GM12891 (cell line): Measurements from ENCODE around the gene S100Z.
"Not testable (repeated sequence)": the region's sequence is repeated elsewhere in the genome, so short reads cannot be mapped to it uniquely, and the experiment has no call there.

ENCODE experiments used
- DNase-seq: peaks from one replicate; pipeline ENCODE4 v3.0.0; 2011; ENCODE audit warnings: low spot score; ENCODE audit not compliant: insufficient read length
- FAIRE-seq: peaks from 2 replicates; lab custom pipeline; 2011; peaks lifted over from hg19 to GRCh38; lab: Jason Lieb, UNC
- PAX5 ChIP-seq: IDR thresholded peaks from 2 replicates; pipeline ENCODE4 v1.6.1; 2011; ENCODE audit warnings: low read length, moderate library complexity, mild to moderate bottlenecking; ENCODE audit not compliant: insufficient read depth, severe bottlenecking
- POLR2A ChIP-seq: IDR thresholded peaks from 2 replicates; pipeline ENCODE4 v1.6.1; 2011; ENCODE audit warnings: low read depth, low read length, control low read depth
- POLR2AphosphoS5 ChIP-seq: IDR thresholded peaks from 2 replicates; pipeline ENCODE4 v1.6.1; 2011; ENCODE audit warnings: low read depth, low read length, control low read depth
- POU2F2 ChIP-seq: IDR thresholded peaks from 2 replicates; pipeline ENCODE4 v1.6.1; 2011; ENCODE audit warnings: low read depth, mild to moderate bottlenecking, control low read depth, low read length, moderate library complexity
- SPI1 ChIP-seq: IDR thresholded peaks from 2 replicates; pipeline ENCODE4 v1.6.1; 2011; ENCODE audit warnings: low read depth, low read length, control low read depth
- TAF1 ChIP-seq: IDR thresholded peaks from 2 replicates; pipeline ENCODE4 v1.6.1; 2011; ENCODE audit warnings: low read depth, low read length, control low read depth

Gene S100Z

GRCh38 chr5:76831110-76831452 lies 18.7 kb upstream of the S100Z start:
- TF ChIP-seq POLR2A (no peak), POU2F2 (0 out of 2 replicates have a peak, but pooled peaks have one; percentile 45), PAX5 (no peak)
- DNase-seq (no peak), FAIRE-seq (no peak)

- TF ChIP-seq TAF1 (no peak), POLR2A (no peak), POLR2AphosphoS5 (no peak), SPI1 (no peak), PAX5 (no peak), POU2F2 (no peak)
- DNase-seq: no peak
- no peak for FAIRE-seq
These were observed 13.6 kb upstream of the S100Z start for GRCh38 chr5:76836181-76836580.

GRCh38 chr5:76836585-76836984 lies 13.2 kb upstream of the S100Z start:
- no peak for FAIRE-seq
- DNase-seq: no peak
- TF ChIP-seq PAX5 (no peak), POLR2A (no peak), SPI1 (no peak), POU2F2 (no peak), POLR2AphosphoS5 (no peak), TAF1 (no peak)

DNA sequence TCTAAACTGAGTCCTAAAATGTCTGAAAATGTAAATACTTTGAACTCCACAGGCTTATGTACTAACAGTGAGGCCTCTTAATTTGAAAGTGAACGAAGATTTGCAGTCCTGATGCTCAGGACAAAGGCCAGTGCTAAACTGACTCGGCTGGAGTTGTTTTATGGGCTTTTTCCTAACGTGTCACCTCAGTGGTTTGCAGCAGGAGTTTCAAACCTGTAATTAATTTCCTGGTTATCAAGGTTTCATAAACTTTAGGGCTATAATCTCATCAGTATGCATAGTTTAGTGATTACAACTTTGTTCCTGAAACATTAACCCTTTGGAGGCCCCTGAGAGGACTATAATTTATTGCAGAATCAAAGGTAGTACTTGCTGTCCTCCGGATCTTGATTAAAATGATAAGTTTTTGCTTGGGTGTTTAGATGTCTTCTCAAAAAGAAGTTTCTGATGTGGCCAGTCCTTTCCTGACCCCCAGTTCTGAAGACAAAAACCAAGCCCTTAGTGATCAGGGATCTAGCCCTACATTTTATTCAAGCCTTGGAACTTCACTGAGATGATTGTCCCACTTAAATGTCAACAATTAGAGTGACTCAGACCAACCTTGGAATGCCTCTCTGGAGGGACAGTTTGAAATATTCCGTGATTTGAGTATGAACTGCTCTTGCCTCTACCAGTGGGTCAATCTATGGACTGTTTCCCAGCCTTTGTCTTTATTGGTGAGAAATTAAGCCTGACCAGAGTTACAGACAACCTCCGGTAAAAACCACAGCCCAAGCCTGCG lies 11.1 kb upstream of the S100Z start:
- FAIRE-seq (no peak), DNase-seq (no peak)
- TF ChIP-seq PAX5 (no peak), SPI1 (no peak)

DNA sequence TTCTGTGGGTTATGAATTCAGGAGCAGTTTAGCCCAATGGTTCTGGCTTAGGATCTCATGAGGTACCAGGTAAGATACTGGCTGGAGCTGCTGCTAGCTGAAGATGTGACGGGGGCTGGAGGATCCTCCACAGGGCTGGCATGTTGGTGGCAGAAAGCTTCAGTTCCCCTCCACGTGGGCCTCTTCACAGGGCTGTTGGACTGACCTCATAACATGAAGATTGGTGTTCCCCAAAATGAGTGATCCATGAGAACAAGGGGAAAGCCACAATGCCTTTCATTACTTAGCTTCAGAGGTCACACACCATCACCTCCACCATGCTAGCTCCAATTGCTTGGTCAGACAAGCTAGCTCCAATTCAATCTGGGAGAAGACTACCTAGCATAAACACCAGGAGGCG lies 8.5 kb upstream of the S100Z start:
- FAIRE-seq: no peak
- no peak for DNase-seq
- TF ChIP-seq POU2F2 (no peak), PAX5 (no peak)

DNA sequence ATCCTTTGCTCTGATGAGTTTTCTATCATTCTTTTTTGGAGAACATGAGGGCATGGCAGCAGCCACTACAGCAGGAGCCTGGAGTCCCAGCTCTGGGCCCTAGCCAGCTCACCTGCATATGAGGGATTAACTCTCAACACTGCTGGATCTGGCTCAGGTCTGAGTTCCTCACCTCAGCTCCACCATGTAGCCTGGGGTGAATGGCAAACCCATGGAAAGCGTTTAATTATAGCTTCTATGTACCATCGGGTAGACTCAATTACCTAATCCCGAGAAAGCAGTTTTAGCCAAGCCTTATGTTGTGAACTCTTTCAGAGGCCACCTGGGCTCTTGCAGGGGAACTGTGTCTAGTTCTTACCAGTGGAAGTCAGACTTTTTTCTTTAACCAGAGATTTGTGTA lies 3.9 kb upstream of the S100Z start:
- DNase-seq: no peak
- FAIRE-seq: no peak
- no peak for TF ChIP-seq SPI1
- no peak for TF ChIP-seq TAF1
- no peak for TF ChIP-seq POLR2AphosphoS5
- TF ChIP-seq PAX5: no peak
- no peak for TF ChIP-seq POU2F2
- TF ChIP-seq POLR2A: no peak

- DNase-seq: no peak
- no peak for TF ChIP-seq POLR2A
- TF ChIP-seq TAF1: no peak
- TF ChIP-seq SPI1: no peak
- TF ChIP-seq POU2F2: no peak
- TF ChIP-seq POLR2AphosphoS5: no peak
- no peak for TF ChIP-seq PAX5
- no peak for FAIRE-seq
These were observed 830 bp downstream of the S100Z start for GRCh38 chr5:76850543-76851145.

GRCh38 chr5:76851728-76852369 lies 2.0 kb downstream of the S100Z start:
- no peak for FAIRE-seq

GRCh38 chr5:76852772-76853171 lies 3.0 kb downstream of the S100Z start:
- TF ChIP-seq POU2F2 (no peak), SPI1 (no peak), PAX5 (no peak), POLR2AphosphoS5 (no peak), TAF1 (no peak), POLR2A (no peak)
- DNase-seq (no peak), FAIRE-seq (no peak)

More at GRCh38 chr5:76851728-76852369, 2.0 kb downstream of the S100Z start:
- TF ChIP-seq POLR2AphosphoS5: no peak
- peak; percentile 50; the same call in 1 of the 2 replicates for TF ChIP-seq SPI1
- no peak for DNase-seq

GRCh38 chr5:76853741-76854140 lies 3.9 kb downstream of the S100Z start:
- not testable (repeated sequence) for FAIRE-seq, DNase-seq

- FAIRE-seq (no peak), DNase-seq (no peak)
- TF ChIP-seq TAF1: no peak
- TF ChIP-seq SPI1: no peak
- TF ChIP-seq POLR2A: no peak
- no peak for TF ChIP-seq POLR2AphosphoS5
- TF ChIP-seq PAX5: no peak
- TF ChIP-seq POU2F2: no peak
These were observed 4.8 kb downstream of the S100Z start for GRCh38 chr5:76854644-76855043.

DNA sequence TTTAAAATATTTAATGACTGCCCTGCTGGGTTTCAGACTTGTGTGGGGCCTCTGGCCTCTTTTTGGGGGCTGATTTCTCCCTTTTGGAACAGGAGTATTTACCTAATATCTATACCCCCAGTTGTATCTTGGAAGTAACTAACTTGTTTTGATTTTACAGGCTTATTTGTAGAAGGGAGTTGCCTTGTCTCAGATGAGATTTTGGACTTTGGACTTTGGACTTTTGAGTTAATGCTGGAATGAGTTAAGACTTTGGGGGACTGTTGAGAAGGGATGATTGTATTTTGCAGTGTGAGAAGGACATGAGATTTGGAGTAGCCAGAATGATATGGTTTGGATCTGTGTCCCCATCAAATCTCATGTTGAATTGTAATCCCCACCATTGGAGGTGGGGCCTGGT lies 5.7 kb downstream of the S100Z start:
- not testable (repeated sequence) for FAIRE-seq, DNase-seq
